SK-N-SH (cell line): ENCODE measurements around the gene MYOG. TPM values are rescaled to one million over a fixed set of nuclear protein-coding genes. Genes with fewer than 3 reads are reported as not detected.
A peak's percentile ranks its signal among the peaks of the same experiment; 100 is the strongest.

Experiments
- CTCF ChIA-PET: fragments of 300-600, 350-600 bp; formaldehyde crosslinking; extraction: SDS; loops from one replicate; lab custom pipeline; 2021; lab: Yijun Ruan, JAX
- POLR2A ChIA-PET: fragments of 350-600 bp; sonication (Branson Sonifier 250); formaldehyde crosslinking; extraction: SDS; loops from one replicate; lab custom pipeline; 2020; ENCODE audit warnings: antibody characterized with exemption, inconsistent platforms; lab: Yijun Ruan, JAX
- DNase-seq: peaks from one replicate; pipeline ENCODE4 v3.0.0; 2012
- H2AFZ ChIP-seq: fragments of 200-600 bp; sonication (generic); 2 replicates; pipeline ENCODE4 v1.8.1; 2016; ENCODE audit warnings: antibody characterized with exemption, mild to moderate bottlenecking, low read depth
- H3F3A ChIP-seq: fragments of 200-600 bp; sonication (generic); replicated peaks from 2 replicates; pipeline ENCODE3; 2016; ENCODE audit warnings: antibody characterized with exemption, mild to moderate bottlenecking; ENCODE audit not compliant: insufficient read depth
- H3K27ac ChIP-seq, 2 experiments: fragments of 200-500 bp in 1 of 2; fragments of 200-600 bp in 1 of 2; sonication (Bioruptor generic) in 1 of 2; sonication (generic), shearing (Covaris generic) in 1 of 2; 2 replicates each; pipeline versions ENCODE4 v1.5.1 to v1.6.1; 2014 to 2016; ENCODE audit warnings: low read depth in 2 of 2, inconsistent platforms in 1 of 2, low read length in 1 of 2, mild to moderate bottlenecking in 1 of 2, mixed read lengths in 1 of 2
- H3K27me3 ChIP-seq: fragments of 200-600 bp; sonication (generic), shearing (Covaris generic); 2 replicates; pipeline ENCODE4 v1.6.1; 2016; ENCODE audit warnings: mixed run types; ENCODE audit not compliant: insufficient read depth
- H3K36me3 ChIP-seq, 2 experiments: fragments of 200-500 bp in 1 of 2; fragments of 200-600 bp in 1 of 2; sonication (Bioruptor generic) in 1 of 2; sonication (generic) in 1 of 2; replicated peaks in 1 of 2; 2 replicates each; pipeline versions ENCODE3 to v1.5.1; 2014 to 2016; ENCODE audit warnings: low read length in 1 of 2, mild to moderate bottlenecking in 1 of 2; ENCODE audit not compliant: insufficient read depth in 2 of 2, control insufficient read depth in 1 of 2
- H3K4me1 ChIP-seq, 2 experiments: fragments of 200-500 bp in 1 of 2; fragments of 200-600 bp in 1 of 2; sonication (Bioruptor generic) in 1 of 2; sonication (generic), shearing (Covaris generic) in 1 of 2; 2 replicates each; pipeline versions ENCODE4 v1.5.1 to v1.6.1; 2014 to 2016; ENCODE audit warnings: low read depth in 1 of 2, low read length in 1 of 2, mixed run types in 1 of 2; ENCODE audit not compliant: insufficient read depth in 2 of 2, control insufficient read depth in 1 of 2
- H3K4me2 ChIP-seq: fragments of 200-600 bp; sonication (generic), shearing (Covaris generic); 2 replicates; pipeline ENCODE4 v1.6.1; 2017; ENCODE audit warnings: mixed run types
- H3K4me3 ChIP-seq, 2 experiments: fragments of 200-500 bp in 1 of 2; fragments of 200-600 bp in 1 of 2; sonication (Bioruptor generic) in 1 of 2; sonication (generic), shearing (Covaris generic) in 1 of 2; 2 replicates each; pipeline versions ENCODE4 v1.5.1 to v1.8.1; 2014 to 2016; ENCODE audit warnings: low read depth in 2 of 2, inconsistent platforms in 1 of 2, low read length in 1 of 2, mild to moderate bottlenecking in 1 of 2, mixed read lengths in 1 of 2, moderate library complexity in 1 of 2
- H3K79me2 ChIP-seq: fragments of 200-600 bp; sonication (generic); 2 replicates; pipeline ENCODE4 v1.8.1; 2017; ENCODE audit warnings: mild to moderate bottlenecking; ENCODE audit not compliant: insufficient read depth
- H3K9ac ChIP-seq: fragments of 200-600 bp; sonication (generic); 2 replicates; pipeline ENCODE4 v1.6.1; 2017; ENCODE audit warnings: mixed run types
- H3K9me2 ChIP-seq: fragments of 200-600 bp; sonication (generic); 2 replicates; pipeline ENCODE4 v1.6.1; 2017; ENCODE audit warnings: mixed run types
- H3K9me3 ChIP-seq: fragments of 200-600 bp; sonication (generic); 2 replicates; pipeline ENCODE4 v1.6.1; 2017; ENCODE audit warnings: mixed run types, mild to moderate bottlenecking, moderate library complexity
- H4K20me1 ChIP-seq: fragments of 200-600 bp; sonication (generic); 2 replicates; pipeline ENCODE4 v1.6.1; 2017; ENCODE audit warnings: mild to moderate bottlenecking, mixed run types; ENCODE audit not compliant: insufficient read depth
- CHD2 ChIP-seq: fragments of 150-350 bp; IDR thresholded peaks from 2 replicates; pipeline ENCODE4 v1.6.1; 2018; ENCODE audit warnings: low read length; ENCODE audit not compliant: partially characterized antibody
- GATA2 ChIP-seq: sonication (generic); formaldehyde crosslinking; IDR thresholded peaks from 2 replicates; pipeline ENCODE4 v1.5.0; 2020; ENCODE audit warnings: mild to moderate bottlenecking, missing genetic modification reagents
- JUND ChIP-seq: IDR thresholded peaks from 2 replicates; pipeline ENCODE4 v1.4.0; 2012
- RCOR1 ChIP-seq: fragments of 150-350 bp; IDR thresholded peaks from 2 replicates; pipeline ENCODE4 v1.6.1; 2017; ENCODE audit warnings: antibody characterized with exemption, low read length
- TAF1 ChIP-seq: IDR thresholded peaks from 2 replicates; pipeline ENCODE4 v1.6.1; 2012; ENCODE audit warnings: low read depth, mild to moderate bottlenecking, low read length, moderate library complexity, borderline replicate concordance
- TEAD4 ChIP-seq: IDR thresholded peaks from 2 replicates; pipeline ENCODE4 v1.4.0; 2012; ENCODE audit warnings: mild to moderate bottlenecking, borderline replicate concordance; ENCODE audit not compliant: insufficient read depth
- YY1 ChIP-seq: IDR thresholded peaks from 2 replicates; pipeline ENCODE4 v1.4.0; 2012; ENCODE audit warnings: low read depth, mild to moderate bottlenecking
- WGBS: methylation state at CpG from one replicate; pipeline ENCODE4 v1.1.6; 2017; ENCODE audit warnings: low lambda C conversion rate; 5-methylcytosine and 5-hydroxymethylcytosine counted together
- polyA plus RNA-seq, 3 experiments: library from polyadenylated mRNA; depleted of rRNA; stranded (reverse); fragments of >200 nt; gene quantifications; 2 replicates each; pipeline ENCODE4 v1.2.3, GENCODE V29; 2012
- TF ChIP-seq, protein P1 (sequence below): IDR thresholded peaks from 2 replicates; pipeline ENCODE4 v1.4.0; 2012; ENCODE audit warnings: low read depth

MYOG gene
- polyA plus RNA-seq, 1 of the 3 experiments (the other 2 are of a cell fraction) = not detected

DNA sequence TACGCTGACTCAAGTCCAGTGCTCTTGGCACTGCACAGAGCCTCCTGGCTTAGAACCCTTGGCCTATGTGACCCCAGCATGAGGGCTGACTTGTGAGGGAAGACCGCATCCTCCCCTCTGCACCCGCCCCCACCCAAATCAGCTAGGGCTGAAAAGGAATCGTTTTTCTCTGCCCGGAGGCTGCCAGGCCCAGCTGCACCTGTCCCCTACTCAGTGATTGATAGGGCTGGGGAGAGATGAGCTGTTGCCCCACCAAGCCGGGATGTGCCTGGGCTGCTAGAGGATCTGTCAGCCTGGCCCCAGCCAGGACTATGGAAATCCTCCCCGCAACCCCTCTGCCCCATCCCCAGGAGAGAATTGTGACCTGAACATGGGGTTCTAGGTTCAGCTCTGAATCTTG, 20.6 kb downstream of the MYOG start:
- Histone ChIP-seq H3K27ac (no peak overlapping the region), H3K9me3 (no peaks in the 10 kb centered on the region), H2AFZ (no peak overlapping the region), H3K36me3 (no peaks in the 10 kb centered on the region), H3K4me1 (peaks cover 0 to 29% of the 10 kb centered on the region in 2 experiments; a peak in 2 of 4 replicates), H3K4me3 (no peak overlapping the region), H3F3A (no peaks in the 10 kb centered on the region), H3K9me2 (no peaks in the 10 kb centered on the region), H4K20me1 (no peaks in the 10 kb centered on the region), H3K79me2 (no peaks in the 10 kb centered on the region), H3K4me2 (no peak overlapping the region), H3K27me3 (no peaks in the 10 kb centered on the region), H3K9ac (no peak overlapping the region)
- TF ChIP-seq JUND (no peak), TEAD4 (no peak), GATA2 (CRISPR knock-in tag) (no peak), TAF1 (no peak)
- TF ChIP-seq, protein P1, sequence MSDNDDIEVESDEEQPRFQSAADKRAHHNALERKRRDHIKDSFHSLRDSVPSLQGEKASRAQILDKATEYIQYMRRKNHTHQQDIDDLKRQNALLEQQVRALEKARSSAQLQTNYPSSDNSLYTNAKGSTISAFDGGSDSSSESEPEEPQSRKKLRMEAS = no peak
- DNase-seq = no peak
- WGBS = 66% methylated on average over 5 of the region's 7 CpGs
- CTCF ChIA-PET = interaction anchor here (1.6 to 7.2 kb wide), 4 partner anchors 10 to 202 kb away, joined by 8 to 52 read pairs (median 11); no protein-coding TSS in a partner anchor
- POLR2A ChIA-PET = interaction anchor here (1.0 to 1.7 kb wide), 2 partner anchors 13 to 21 kb away, joined by 3 to 4 read pairs; no protein-coding TSS in a partner anchor

DNA sequence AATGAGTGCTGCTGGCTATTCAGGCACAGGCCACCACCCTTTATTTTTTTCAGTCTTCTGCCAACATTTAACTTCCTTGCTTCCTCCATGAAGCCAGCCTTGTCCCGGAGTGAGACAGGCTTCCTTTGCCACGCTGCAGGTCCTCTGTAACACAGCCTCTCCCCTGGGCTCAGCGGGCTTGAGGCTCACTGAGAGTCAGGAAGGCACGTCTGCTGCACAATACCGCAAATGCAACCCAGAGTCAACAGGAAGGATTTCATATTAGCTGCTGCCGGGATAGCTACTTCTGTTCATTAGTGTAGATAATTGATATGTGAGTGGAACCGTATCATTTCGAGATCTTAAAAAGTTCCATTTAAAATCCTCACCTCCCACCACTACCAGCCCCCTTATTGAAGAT, 22.5 kb downstream of the MYOG start:
- TF ChIP-seq CHD2 (no peak), RCOR1 (no peak), GATA2 (CRISPR knock-in tag) (0 out of 2 replicates have a peak, but pooled peaks have one; percentile 11)
- 77% methylated on average over 8 of the region's 8 CpGs for WGBS
- H3K27me3 ChIP-seq = no peaks in the 10 kb centered on the region

DNA sequence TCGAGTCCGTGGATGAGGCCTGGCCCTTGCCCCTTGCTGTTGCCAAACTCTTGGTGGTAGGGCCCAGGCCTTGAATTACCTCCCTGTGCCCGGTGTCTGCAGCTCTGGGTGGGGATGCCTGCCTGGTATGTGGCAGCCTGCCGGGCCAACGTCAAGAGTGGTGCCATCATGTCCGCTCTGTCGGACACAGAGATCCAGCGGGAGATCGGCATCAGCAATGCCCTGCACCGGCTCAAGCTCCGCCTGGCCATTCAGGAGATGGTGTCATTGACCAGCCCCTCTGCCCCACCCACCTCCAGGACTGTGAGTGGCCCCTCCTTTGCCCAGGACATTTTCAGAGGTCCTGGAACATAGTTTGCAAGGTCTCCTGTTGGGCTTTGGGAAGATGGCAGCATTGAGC, 25.7 kb downstream of the MYOG start:
- Histone ChIP-seq H3K9me2 (no peaks in the 10 kb centered on the region), H3K27me3 (no peaks in the 10 kb centered on the region), H3K4me3 (no peak overlapping the region), H2AFZ (no peak overlapping the region), H4K20me1 (no peaks in the 10 kb centered on the region), H3K4me1 (peaks cover 0 to 21% of the 10 kb centered on the region in 2 experiments; a peak in 1 of 4 replicates), H3F3A (no peaks in the 10 kb centered on the region), H3K4me2 (no peak overlapping the region), H3K9me3 (no peaks in the 10 kb centered on the region), H3K79me2 (no peaks in the 10 kb centered on the region), H3K36me3 (no peaks in the 10 kb centered on the region), H3K27ac (no peak overlapping the region), H3K9ac (no peak overlapping the region)
- no peak for TF ChIP-seq YY1
- 84% methylated on average over 9 of the region's 11 CpGs for WGBS
- DNase-seq = no peak
- ChIA-PET POLR2A (no interaction called here), CTCF (interaction anchor here (1.0 to 13.2 kb wide), 4 partner anchors 19 to 207 kb away, joined by 3 to 131 read pairs (median 31); no protein-coding TSS in a partner anchor)

More for the DNA sequence above, 22.5 kb downstream of the MYOG start:
- Histone ChIP-seq H3K36me3 (no peaks in the 10 kb centered on the region), H3K4me3 (no peak overlapping the region), H3K9me3 (no peaks in the 10 kb centered on the region), H3F3A (no peaks in the 10 kb centered on the region), H3K4me2 (no peak overlapping the region), H3K79me2 (no peaks in the 10 kb centered on the region), H3K27ac (no peak overlapping the region), H3K4me1 (peaks cover 0 to 15% of the 10 kb centered on the region in 2 experiments; a peak in 1 of 4 replicates), H2AFZ (no peak overlapping the region), H3K9ac (no peak overlapping the region), H4K20me1 (no peaks in the 10 kb centered on the region), H3K9me2 (no peaks in the 10 kb centered on the region)
- CTCF ChIA-PET = interaction anchor here (1.2 to 7.2 kb wide), 4 partner anchors 10 to 204 kb away, joined by 3 to 52 read pairs (median 8); no protein-coding TSS in a partner anchor
- POLR2A ChIA-PET = no interaction called here
- peak; percentile 56 for DNase-seq
